ENCODE data around the gene CMSS1. TPM values are rescaled to one million over a fixed set of nuclear protein-coding genes. Genes with fewer than 3 reads are reported as not detected.

CMSS1 gene
- total RNA-seq, 4 donors from 2014 or later = 9.2 to 18.5 (median 12.9) TPM

DNA sequence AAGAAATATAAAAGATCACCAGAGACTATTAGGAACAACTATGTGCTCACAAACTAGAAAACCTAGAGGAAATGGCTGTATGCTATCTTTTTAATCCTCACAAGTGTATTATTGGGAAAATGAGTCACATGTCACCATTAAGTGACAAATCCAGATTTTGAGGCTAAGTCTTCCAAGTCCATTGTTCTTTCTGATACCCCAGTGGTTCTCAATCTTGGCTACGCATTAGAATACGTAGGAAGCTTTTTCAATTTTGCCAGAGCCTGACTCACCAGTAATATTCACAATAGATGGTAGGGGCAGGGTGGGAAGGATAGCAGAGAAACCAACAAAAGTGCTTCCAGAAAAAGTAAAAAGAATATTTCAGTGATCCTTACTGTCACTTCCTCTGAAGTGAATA lies 179.6 kb downstream of the CMSS1 start:
- no peak overlapping the region for H3K27ac ChIP-seq
- no peak for DNase-seq
- TF ChIP-seq, protein P1, sequence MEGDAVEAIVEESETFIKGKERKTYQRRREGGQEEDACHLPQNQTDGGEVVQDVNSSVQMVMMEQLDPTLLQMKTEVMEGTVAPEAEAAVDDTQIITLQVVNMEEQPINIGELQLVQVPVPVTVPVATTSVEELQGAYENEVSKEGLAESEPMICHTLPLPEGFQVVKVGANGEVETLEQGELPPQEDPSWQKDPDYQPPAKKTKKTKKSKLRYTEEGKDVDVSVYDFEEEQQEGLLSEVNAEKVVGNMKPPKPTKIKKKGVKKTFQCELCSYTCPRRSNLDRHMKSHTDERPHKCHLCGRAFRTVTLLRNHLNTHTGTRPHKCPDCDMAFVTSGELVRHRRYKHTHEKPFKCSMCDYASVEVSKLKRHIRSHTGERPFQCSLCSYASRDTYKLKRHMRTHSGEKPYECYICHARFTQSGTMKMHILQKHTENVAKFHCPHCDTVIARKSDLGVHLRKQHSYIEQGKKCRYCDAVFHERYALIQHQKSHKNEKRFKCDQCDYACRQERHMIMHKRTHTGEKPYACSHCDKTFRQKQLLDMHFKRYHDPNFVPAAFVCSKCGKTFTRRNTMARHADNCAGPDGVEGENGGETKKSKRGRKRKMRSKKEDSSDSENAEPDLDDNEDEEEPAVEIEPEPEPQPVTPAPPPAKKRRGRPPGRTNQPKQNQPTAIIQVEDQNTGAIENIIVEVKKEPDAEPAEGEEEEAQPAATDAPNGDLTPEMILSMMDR (IDR thresholded peaks at IDR 0.05) = no peak
- TF ChIP-seq POLR2A (IDR thresholded peaks at IDR 0.05) = no peak
- no peaks in the 10 kb centered on the region for H3K27me3 ChIP-seq
- H3K4me3 ChIP-seq = no peak overlapping the region
- peaks cover 0 to 9% (median 0%) of the 10 kb centered on the region in 3 donors for H3K9me3 ChIP-seq
- intact Hi-C loops (cut with DNase I) = no loop called here
- peaks cover 0 to 26% (median 6%) of the 10 kb centered on the region in 3 donors for H3K4me1 ChIP-seq
- WGBS, 2 donors = 50 to 55% methylated on average over 2 of the region's 2 CpGs
- H3K36me3 ChIP-seq = no peaks in the 10 kb centered on the region

DNA sequence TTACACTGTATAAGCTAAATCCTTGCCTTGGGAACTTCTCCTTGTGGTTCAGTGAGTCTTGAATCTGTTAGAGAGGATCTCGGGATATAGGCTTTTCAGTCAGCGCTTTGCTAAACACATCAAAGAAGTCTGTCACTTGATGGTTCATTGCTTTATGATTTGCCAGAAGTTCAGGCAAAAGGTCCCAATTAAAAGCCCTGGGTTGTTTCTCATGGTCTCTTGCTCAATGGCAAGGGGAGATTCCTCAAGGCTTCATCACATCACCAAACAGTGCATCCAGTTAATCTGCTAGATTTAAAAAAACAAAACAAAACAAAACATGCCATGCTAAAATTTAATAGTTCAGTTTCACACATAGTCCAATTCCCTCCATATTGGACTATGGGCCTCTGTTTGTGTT lies 181.9 kb downstream of the CMSS1 start:
- TF ChIP-seq, protein P1 (IDR thresholded peaks at IDR 0.05) = no peak
- TF ChIP-seq POLR2A (IDR thresholded peaks at IDR 0.05) = no peak
- Histone ChIP-seq H3K27me3 (no peaks in the 10 kb centered on the region), H3K27ac (no peak overlapping the region), H3K4me1 (peaks cover 9 to 47% (median 19%) of the 10 kb centered on the region in 3 donors), H3K9me3 (peaks cover 0 to 9% (median 0%) of the 10 kb centered on the region in 3 donors), H3K4me3 (no peak overlapping the region), H3K36me3 (no peaks in the 10 kb centered on the region)
- no peak for DNase-seq
- WGBS, 2 donors = 85 to 98% methylated on average over 2 of the region's 2 CpGs
- intact Hi-C loops (cut with DNase I) = no loop called here

DNA sequence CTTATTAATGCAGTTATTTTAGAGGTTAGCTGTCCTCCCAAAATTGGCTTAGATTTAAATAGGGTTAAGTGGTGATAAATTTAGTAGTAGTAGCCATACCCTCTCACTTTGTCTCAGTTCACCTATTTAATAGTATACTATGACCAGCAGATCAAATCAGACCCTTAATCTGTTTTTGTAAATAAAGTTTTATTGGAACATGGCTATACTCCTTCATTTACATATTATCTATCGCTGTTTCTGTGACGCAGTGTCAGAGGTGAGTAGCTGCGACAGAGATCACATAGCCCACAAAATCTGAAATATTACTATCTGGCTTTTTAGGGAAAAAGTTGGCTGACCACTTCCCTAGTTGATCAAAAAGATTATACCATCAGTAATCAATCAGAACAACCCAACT lies 183.4 kb downstream of the CMSS1 start:
- TF ChIP-seq, protein P1 (IDR thresholded peaks at IDR 0.05) = no peak
- no peak for TF ChIP-seq POLR2A (IDR thresholded peaks at IDR 0.05)
- intact Hi-C loops (cut with DNase I) = no loop called here
- Histone ChIP-seq H3K4me3 (no peak overlapping the region), H3K36me3 (no peaks in the 10 kb centered on the region), H3K27me3 (no peaks in the 10 kb centered on the region), H3K9me3 (no peaks in the 10 kb centered on the region), H3K27ac (peak overlapping the region; percentile 47 to 74 (median 52)), H3K4me1 (peaks cover 9 to 62% (median 32%) of the 10 kb centered on the region in 3 donors)
- 70 to 74% methylated on average over 3 of the region's 3 CpGs for WGBS, 2 donors
- DNase-seq = no peak

DNA sequence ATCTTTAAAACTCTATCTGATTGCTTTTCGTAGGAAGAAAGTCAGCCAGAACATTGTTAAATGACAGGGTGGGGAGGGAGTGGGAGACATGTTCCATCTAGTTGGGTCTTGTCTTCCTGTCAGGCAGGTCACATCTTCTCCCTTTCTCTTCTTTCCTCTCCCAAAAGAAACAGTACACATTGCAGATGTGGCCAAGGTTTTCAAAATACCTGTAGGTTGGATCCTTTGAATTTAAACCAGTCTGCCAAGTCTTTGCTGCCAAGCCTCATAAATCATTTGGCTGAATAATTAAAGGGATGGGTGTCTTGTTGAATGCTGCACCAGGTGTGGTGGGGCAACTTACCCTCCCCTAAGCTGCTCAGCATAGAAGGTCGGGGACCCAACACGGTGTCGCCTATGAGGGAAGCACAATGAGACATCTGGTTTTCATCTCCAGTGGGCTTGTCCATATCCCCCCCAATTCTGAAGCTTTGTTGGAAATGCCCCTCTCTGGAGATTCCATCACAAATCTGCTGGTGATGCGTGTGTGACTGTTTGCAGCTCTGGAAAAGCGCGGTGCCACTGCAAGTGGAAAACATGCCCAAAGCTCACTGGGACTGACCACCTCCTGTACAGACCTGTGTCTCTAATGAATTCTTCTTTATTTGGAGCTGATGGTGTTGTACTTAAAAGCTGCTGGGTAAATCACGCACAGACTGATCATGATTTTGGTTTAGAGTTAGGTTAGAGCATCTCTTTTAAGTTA lies 184.0 kb downstream of the CMSS1 start:
- 52 to 66% methylated on average over 6 to 8 of the region's 8 CpGs for WGBS, 2 donors
- Histone ChIP-seq H3K36me3 (no peaks in the 10 kb centered on the region), H3K4me3 (no peak overlapping the region), H3K4me1 (peaks cover 9 to 68% (median 34%) of the 10 kb centered on the region in 3 donors), H3K27me3 (no peaks in the 10 kb centered on the region), H3K9me3 (no peaks in the 10 kb centered on the region), H3K27ac (peak overlapping the region; percentile 47 to 74 (median 58))
- intact Hi-C loops (cut with DNase I) = no loop called here
- TF ChIP-seq POLR2A (IDR thresholded peaks at IDR 0.05) = no peak
- TF ChIP-seq, protein P1 (IDR thresholded peaks at IDR 0.05) = no peak
- no peak for DNase-seq

DNA sequence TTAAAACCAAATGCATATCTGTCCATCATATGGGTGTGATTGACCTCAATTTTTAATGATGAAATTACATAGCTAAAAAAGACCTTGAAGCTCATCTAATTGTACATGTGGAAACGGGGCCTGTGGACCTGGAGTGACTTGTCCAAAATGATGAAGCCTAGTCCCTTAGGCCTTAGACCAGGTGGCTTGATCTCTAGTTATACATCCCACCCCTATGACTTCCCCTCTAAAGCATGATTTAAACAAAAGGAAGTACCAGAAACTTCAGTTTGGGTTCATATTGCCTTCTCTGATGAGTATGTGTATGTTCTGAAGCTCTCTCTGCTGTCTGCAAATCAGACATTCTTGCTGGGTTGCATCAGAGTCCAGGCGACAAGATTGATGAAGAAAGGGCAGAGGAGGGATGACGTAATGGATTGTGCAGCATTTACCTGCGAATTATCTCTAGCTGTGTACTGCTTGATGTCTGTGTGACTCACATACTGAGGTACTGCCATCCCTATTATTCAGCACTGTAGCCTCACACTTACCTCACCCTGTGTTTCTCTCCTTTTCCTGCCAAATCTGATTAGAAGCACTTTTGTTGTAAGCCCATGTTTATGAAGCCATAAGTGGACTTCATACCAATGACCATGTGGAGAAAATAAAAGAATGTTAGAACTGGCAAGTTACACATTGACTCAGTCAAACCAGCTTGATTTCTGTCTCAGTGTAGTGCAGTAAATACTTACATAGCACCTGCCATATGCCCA lies 185.1 kb downstream of the CMSS1 start:
- Histone ChIP-seq H3K9me3 (no peaks in the 10 kb centered on the region), H3K27me3 (no peaks in the 10 kb centered on the region), H3K36me3 (no peaks in the 10 kb centered on the region), H3K27ac (peak overlapping the region; percentile 43 to 74 (median 62)), H3K4me1 (peaks cover 9 to 77% (median 34%) of the 10 kb centered on the region in 3 donors), H3K4me3 (no peak overlapping the region)
- TF ChIP-seq, protein P1 (IDR thresholded peaks at IDR 0.05) = no peak
- TF ChIP-seq POLR2A (IDR thresholded peaks at IDR 0.05) = no peak
- intact Hi-C loops (cut with DNase I) = no loop called here
- WGBS, 2 donors = 30 to 49% methylated on average over 4 of the region's 4 CpGs
- no peak for DNase-seq
